NCI-H187 treated with DMSO at 0.1 percent for 48 hours (cell line): ENCODE results near the gene UBE2O.
A peak's percentile ranks its signal among the peaks of the same experiment; 100 is the strongest.

Source experiments
- DNase-seq: peaks from one replicate; lab custom pipeline; 2025; lab: John Stamatoyannopoulos, UW

Gene UBE2O

GRCh38 chr17:76452660-76453430 is at the start of gene UBE2O:
UBE2O (minus strand) TSS chr17:76453152; CDS start chr17:76453141, 11 bp downstream.
- peak; percentile 41 for DNase-seq

DNA sequence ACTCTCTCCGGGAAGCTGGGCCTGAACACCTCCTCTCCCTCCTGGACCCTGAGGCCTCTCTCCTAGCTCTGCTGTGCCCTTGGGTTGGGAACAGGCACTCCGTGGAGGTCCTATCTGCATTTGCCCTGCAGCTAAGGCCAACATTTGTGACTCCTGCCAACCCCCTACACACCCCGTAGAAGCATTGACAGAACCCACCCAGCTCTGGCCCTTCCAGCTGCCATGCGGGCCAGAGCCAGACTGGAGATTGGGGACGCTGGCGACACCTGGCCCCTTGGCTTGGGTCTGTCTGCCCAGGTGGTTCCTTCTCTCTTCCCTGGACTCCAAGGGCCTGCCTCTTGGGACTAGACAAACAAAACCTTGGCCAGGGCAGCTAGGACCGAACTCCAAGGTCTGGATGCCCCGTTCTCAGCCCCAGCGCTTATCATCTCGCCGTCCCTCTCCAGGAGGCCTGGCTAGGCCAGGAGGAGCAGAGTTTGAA is 48.9 kb upstream of the UBE2O start:
- no peak for DNase-seq

GRCh38 chr17:76501018-76501826 is 48.3 kb upstream of the UBE2O start, which contains the start of gene RHBDF2:
RHBDF2 (minus strand) TSS chr17:76501423; CDS start chr17:76481524, 19,899 bp downstream.
- no peak for DNase-seq

DNA sequence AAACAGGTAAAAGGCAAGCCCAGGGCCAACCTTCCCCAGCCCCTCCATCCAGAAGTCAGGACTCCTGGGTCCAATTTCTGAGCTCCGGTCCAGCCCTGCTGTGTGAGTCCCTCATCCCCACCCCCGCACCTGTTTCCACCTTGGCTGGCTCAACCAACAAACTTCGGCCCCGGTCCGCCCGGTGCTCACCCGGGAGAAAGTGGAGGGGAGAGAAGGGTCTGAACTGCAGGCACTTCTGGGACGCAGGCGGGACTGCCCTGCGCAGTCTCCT is 47.7 kb upstream of the UBE2O start:
- DNase-seq: no peak

DNA sequence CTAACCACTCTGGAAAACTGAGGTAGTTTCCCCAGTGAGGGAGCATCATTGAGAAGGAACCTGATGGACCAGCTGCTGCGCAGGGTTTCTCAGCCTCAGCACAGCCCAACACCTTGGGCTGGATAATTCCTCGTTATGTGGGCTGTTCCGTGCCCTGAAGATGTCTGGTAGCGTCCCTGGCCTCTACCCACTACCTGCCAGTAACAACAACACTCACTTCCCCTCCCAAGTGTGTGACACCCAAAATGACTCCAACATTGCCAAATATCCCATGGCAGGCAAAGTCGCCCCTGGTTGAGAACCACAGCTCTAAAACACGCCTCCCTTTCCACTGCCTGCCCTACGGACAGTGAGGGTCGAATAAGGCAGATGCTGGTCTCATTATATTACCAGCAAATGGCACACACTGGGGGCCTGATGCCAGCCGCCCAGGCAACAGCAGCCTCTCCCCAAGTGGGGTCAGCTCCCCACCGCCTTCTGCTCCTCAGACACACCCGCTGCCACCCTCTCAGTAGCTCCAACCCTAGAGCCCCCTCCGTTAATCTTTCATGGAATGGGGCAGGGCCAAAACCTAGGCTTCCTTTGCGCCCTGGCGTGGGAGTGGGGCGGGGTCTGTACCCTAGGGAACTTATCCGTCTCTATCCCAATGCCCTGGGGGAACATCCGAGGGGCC is 47.3 kb upstream of the UBE2O start:
- DNase-seq: no peak

DNA sequence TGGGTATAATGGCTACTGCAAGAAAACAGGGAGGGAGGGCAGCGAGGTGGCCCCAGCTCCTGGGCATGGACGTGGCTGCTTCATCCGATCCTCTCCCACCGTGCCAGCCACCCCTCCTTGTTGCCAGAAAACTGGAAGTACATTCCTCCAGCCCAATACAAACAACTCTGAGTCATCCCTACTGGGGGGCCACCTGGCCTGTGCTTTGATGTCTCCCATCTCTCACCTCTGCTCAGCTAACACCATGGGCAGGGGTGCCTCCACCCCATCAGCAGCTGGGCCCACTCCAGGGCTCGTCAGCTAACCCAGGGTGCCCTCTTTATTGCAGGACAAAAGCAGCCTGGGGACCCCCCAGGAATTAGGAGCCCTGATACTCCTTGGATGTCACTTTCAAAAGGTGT is 46.3 kb upstream of the UBE2O start:
- DNase-seq: no peak

DNA sequence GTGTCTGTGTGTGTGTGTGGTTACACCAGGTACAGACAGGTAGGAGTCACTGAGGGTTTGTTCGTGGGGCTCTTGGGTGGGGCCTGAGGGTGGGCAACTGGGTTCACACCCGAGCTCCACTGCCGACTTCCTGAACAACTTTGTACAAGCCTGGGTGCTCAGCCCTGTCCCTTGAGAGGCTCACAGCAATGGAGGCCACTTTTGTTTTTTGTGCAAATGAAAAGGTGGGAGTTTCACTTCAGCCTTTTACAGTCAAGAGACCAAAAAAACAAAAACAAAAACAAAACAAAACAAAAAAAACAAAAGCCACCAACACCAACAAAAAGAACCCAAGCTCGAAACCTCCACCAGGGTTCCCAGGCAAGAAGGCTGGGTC is 45.9 kb upstream of the UBE2O start:
- no peak for DNase-seq

- peak; percentile 16 for DNase-seq
Measured at GRCh38 chr17:76497979-76498875, 45.3 kb upstream of the UBE2O start.

DNA sequence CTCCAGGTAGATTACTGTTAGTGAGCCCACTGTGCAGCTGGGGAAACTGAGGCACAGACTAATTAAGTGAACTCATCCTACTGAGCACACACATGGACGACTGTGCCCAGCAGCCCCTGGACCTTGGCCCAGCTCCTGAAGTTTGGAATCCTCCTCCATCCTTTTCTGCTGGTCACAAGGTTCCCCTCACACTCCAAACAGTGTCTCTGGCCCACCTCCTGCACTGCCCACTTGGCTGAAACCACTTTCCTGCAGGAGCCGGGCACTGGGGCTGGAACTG is 44.7 kb upstream of the UBE2O start:
- DNase-seq: no peak

GRCh38 chr17:76496464-76496863 is 43.5 kb upstream of the UBE2O start:
- no peak for DNase-seq

DNA sequence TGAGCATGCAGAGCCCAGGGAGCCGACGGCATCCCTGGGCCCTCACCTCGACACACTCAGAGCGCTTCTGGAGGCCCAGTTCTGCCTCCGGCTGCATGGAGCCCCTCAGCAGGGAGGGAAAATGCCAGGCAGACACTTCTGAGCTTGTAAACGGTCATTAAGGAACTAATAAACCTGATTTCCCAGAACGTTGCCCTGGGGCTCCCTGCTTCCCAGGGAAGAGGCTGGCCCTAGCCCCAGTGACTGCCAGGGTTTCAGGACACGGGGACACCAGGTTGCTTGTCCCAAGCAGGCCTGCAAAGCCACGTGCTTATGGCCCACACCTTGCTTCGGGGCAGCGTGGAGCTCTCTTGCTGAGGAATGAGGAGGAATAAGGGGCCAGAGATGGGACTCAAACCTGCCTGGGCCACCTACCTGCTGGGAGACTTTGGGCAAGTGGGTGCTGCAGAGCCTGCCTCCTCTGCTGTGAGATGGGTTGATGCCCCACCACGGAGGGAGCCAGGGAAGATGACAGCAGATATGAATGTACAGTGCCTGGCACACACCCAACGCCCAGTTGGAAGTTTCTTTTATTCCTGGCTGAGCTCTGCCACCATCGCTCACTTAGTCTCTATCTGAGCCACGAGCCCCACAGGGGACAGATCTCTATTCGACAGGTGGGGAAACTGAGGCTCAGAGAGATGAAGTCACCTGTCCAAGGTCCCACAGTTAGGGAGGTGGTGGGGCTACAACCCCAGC is 42.9 kb upstream of the UBE2O start:
- DNase-seq: no peak

DNA sequence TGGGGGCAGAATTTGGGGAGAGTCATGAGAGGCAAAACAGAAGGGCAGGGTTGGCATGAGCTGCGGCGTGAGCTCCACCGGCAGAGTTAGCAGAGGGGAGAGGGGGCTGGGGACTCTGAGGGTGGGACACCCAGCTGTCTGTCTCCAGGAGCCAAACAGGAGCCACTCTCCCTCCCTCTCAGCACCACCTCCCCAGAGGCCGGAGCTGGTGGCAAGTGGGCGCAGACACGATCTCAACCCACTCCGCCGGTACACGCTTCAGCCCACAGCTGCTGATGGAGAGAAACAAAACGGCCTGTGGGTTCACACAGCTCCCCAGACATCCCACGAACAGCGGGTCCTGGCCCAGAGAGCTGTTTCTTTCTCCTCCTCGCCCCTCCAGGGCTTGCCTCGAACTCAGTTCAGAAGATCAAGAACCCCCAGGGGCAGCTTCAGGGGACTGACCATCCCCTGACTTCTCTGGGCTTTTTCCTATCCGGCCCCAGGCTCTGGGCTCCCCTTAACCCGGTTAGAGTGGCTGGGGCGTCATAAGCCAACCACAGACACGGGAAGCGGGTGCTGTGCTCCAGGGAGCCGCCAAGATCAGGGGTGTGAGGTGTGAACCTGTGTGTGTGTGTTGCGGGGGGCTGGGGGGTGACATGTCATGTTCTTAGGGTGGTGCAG is 40.7 kb upstream of the UBE2O start:
- DNase-seq: no peak

GRCh38 chr17:76492989-76493501 is 40.1 kb upstream of the UBE2O start:
- no peak for DNase-seq

GRCh38 chr17:76492123-76492988 is 39.4 kb upstream of the UBE2O start:
- no peak for DNase-seq

GRCh38 chr17:76491271-76492122 is 38.5 kb upstream of the UBE2O start:
- no peak for DNase-seq

DNA sequence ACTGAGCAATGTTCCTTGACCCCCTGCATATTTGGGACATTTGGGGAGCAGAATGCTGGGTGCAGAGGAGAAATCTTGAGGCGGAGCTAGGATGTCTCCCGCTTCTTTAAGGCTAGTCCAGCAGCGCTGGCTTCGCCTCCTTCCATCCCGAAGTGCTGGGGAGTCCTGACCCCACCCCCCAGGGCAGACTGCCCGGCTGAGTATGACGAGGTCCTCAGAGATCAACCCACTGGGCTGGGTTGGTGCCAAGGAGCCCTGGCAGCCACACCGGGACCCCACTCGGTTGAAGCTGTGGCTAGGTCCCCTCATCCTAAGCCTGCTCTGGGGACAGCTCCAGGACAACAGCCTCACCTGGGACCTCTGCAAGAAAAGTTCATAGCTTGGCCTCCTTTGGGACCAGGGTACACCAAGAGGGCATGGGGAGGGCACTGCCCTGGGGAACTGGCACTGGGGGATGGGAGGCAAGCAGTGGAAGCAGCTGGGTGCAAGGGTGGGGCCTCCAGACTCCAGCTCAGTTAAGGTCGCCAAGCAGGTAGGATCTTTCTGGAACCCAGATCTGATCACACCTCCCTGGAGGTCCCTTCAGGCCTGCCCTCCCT is 37.3 kb upstream of the UBE2O start:
- DNase-seq: no peak

DNA sequence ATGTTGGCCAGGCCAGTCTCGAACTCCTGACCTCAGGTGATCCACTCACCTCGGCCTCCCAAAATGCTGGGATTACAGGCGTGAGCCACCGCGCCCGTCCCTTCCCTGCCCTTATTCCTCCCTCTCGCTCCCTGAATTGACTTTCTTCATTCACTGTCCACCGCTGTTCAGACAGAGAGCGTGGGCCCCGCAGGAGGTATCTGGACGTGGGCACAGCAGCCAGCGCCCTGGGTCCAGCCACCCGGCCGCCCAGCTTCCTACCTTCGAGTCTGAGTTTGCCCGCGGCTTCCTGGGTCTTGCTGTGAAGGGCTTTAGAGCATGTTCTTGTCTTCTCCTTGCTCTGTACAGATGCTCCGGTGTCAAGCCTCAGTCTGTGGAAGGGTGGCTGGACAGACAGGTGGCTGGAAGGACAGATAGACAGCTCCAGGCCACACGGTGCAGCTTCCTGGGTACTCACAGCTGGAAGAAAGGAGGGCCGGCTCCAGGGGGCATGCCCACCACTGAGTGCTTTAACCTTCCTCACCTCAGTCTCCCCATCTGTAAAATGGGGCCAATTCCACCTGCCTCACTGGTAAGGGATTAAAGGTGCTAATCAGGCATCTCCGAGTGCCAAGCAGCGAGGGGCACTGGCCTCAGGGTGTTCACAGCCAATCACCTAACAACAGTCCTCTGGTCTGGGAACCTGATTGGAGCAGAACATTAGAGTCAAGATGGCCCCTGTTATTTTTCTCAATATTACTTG is 34.7 kb upstream of the UBE2O start:
- no peak for DNase-seq
